Heart left ventricle (tissue), 16 donors: Measurements from ENCODE around the gene FAT4. TPM values are rescaled to one million over a fixed set of nuclear protein-coding genes. Genes with fewer than 3 reads are reported as not detected.

Experiments used
- ATAC-seq, 4 donors: fragments of 200-7000 bp; cut with Tn5 transposase; one replicate each; pipeline ENCODE4 v1.9.1; 2020 to 2022; ENCODE audit warnings: moderate library complexity in 4 of 4, mild to moderate bottlenecking in 3 of 4, moderate number of reproducible peaks in 1 of 4
- DNase-seq, 5 donors: peaks; one replicate each; pipeline ENCODE4 v3.0.0-alpha.2; 2020
- H3K27ac ChIP-seq, 12 donors: fragments of 200-600 bp; sonication (generic) in 4 of 12; one replicate each; pipeline versions ENCODE4 v1.5.0 to v1.8.0; 2016 to 2022; ENCODE audit warnings: mild to moderate bottlenecking in 2 of 12
- H3K27me3 ChIP-seq, 9 donors: fragments of 200-600 bp; sonication (generic) in 2 of 9; one replicate each; pipeline versions ENCODE4 v1.5.1 to v1.8.0; 2016 to 2022; ENCODE audit warnings: mild to moderate bottlenecking in 3 of 9
- H3K36me3 ChIP-seq, 9 donors: fragments of 200-600 bp; sonication (generic) in 2 of 9; one replicate each; pipeline versions ENCODE4 v1.5.0 to v1.8.0; 2018 to 2022; ENCODE audit warnings: mild to moderate bottlenecking in 2 of 9
- H3K4me1 ChIP-seq, 12 donors: fragments of 200-600 bp; sonication (generic) in 4 of 12; one replicate each; pipeline versions ENCODE4 v1.5.0 to v1.8.0; 2016 to 2022; ENCODE audit warnings: mild to moderate bottlenecking in 3 of 12
- H3K4me3 ChIP-seq, 12 donors: fragments of 200-600 bp; sonication (generic) in 4 of 12; one replicate each; pipeline versions ENCODE4 v1.5.0 to v1.8.0; 2017 to 2022; ENCODE audit warnings: mild to moderate bottlenecking in 9 of 12, moderate library complexity in 4 of 12
- H3K9me3 ChIP-seq, 12 donors: fragments of 200-600 bp; sonication (generic) in 4 of 12; one replicate each; pipeline versions ENCODE4 v1.5.0 to v1.8.0; 2016 to 2022; ENCODE audit warnings: mild to moderate bottlenecking in 1 of 12
- CTCF ChIP-seq, 12 donors: fragments of 200-600 bp; sonication (generic) in 4 of 12; IDR thresholded peaks; one replicate each; pipeline versions ENCODE4 v1.5.0 to v1.8.0; 2018 to 2022; ENCODE audit warnings: antibody characterized with exemption in 12 of 12, mild to moderate bottlenecking in 5 of 12
- POLR2A ChIP-seq, 2 donors: fragments of 450-650 bp; IDR thresholded peaks; one replicate each; pipeline ENCODE4 v1.6.1; 2017; ENCODE audit warnings: antibody characterized with exemption in 2 of 2, mild to moderate bottlenecking in 2 of 2, moderate library complexity in 2 of 2
- WGBS, 4 donors: extraction: QIAGEN DNeasy Blood & Tissue Kit in 2 of 4; methylation state at CpG; one replicate each; pipeline versions ENCODE4 v1.1.5 to v1.1.7; 2013 to 2018; 5-methylcytosine and 5-hydroxymethylcytosine counted together
- intact Hi-C, 10 donors: fragments of 100-400 bp; cut with DNase I; formaldehyde crosslinking; loops; one replicate each; pipeline versions ENCODE4 v1.11.1 to v1.14.2; 2022
- polyA plus RNA-seq, 2 donors: library from polyadenylated mRNA; stranded (reverse); fragments of 200-250 nt; gene quantifications; one replicate each; pipeline ENCODE4 v1.2.3, GENCODE V29; 2013
- total RNA-seq, 9 donors: library from RNA; depleted of rRNA in 2 of 9; stranded (reverse); fragments of >200 nt in 2 of 9; fragmentation: NEBNext Ultra II Directional in 3 of 9; extraction: Animal tissue kit (Norgen Biotek cat#: 25700) in 3 of 9; gene quantifications; one replicate each; pipeline versions ENCODE4 v1.1.0 to v1.2.4, GENCODE V29; 2016 to 2023
- donor health status: ischemic (EF 13 %, LVEDD 7.1; RV severe dilation, severe dysfunction).
- donor health status: healthy with polysubstance abuse.
- donor health status: DM: no; HTN: yes; CAD: no.
- donor health status: DM: no; HTN: no; CAD: no.
- donor health status: ischemic (EF 25% LVEDD 6.9; RV normal size, moderate dysfunction).
- donor health status: ischemic (EF 25% LVEDD 5.7; RV mildly dilated, moderate dysfunction).
- donor health status: healthy.
- donor health status: DM: yes; HTN: yes; CAD: no.
- donor health status: ischemic (EF 35%, LVEDD 5.7; RV mildly dilated, moderate dysfunction).
- donor health status: nonischemic (EF 11% LVEDD 7.7; RV severe dilation, severe dysfunction).
- donor health status: DM: yes; HTN: yes; CAD: no.
- donor health status: PGD.
- donor health status: ischemic (EF 29% LVEDD 5.4; RV normal size, mild dysfunction).
- donor health status: nonischemic (EF 23%, LVEDD 6.1; RV moderate dilation, normal function).

The FAT4 gene
- total and polyA plus RNA-seq, 11 donors = 1.3 to 16.3 (median 10.1) TPM

DNA sequence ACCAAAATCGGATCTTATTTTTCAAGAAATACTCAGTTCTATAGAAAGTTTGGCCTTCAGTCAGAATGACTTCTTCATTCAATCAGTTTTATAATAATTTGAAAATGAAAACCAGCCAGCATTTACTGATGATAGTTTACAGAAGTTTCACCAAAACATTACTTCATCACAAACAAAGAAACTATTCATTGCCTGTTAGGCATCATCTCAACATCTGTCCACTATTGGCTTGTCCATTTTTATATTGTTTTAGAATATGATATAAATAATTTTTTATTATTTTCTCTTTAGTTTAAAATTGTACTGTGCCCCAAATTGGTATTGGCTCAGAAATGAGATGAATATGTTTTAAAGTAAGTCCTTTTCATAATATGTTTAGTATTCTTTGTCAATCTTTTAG, 38.4 kb downstream of the FAT4 start:
- ATAC-seq (no peak), DNase-seq (no peak)
- H3K4me3 ChIP-seq = no peak overlapping the region
- no peaks in the 10 kb centered on the region for H3K27me3 ChIP-seq
- intact Hi-C loops = no loop called here
- 82 to 84% (median 83%) methylated on average over 1 of the region's 1 CpG for WGBS, 4 donors
- H3K9me3 ChIP-seq = peaks cover 0 to 7% (median 0%) of the 10 kb centered on the region in 12 donors
- H3K4me1 ChIP-seq = peaks cover 0 to 9% (median 0%) of the 10 kb centered on the region in 12 donors
- peak overlapping the region in 2 of 12 donors; percentile 1 to 26 for H3K27ac ChIP-seq
- TF ChIP-seq POLR2A (IDR thresholded peaks at IDR 0.05) (no peak), CTCF (IDR thresholded peaks at IDR 0.05) (no peak)
- no peaks in the 10 kb centered on the region for H3K36me3 ChIP-seq

DNA sequence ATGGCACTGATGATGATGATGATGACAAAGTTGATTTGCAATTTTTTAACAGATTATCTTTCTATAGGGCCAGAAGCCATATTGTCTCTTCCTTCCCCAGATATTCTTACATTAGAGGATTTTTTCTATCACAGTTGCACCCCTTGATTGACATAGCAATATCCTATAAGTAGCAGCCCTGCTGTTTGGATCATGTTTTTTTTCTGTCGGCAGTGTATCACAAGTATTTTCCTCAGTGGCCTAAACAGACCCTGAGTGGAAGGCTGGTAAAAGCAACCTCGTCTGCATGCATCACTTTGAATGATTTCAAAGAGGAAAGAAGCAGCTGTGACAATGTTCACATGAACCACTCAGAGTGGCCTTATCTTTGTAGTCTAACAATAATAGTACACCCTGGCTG, 41.0 kb downstream of the FAT4 start:
- 76 to 84% (median 82%) methylated on average over 2 of the region's 2 CpGs for WGBS, 4 donors
- Histone ChIP-seq H3K36me3 (no peaks in the 10 kb centered on the region), H3K9me3 (peaks cover 0 to 7% (median 0%) of the 10 kb centered on the region in 12 donors), H3K27ac (no peak overlapping the region), H3K4me1 (peaks cover 0 to 14% (median 0%) of the 10 kb centered on the region in 12 donors), H3K4me3 (no peak overlapping the region), H3K27me3 (no peaks in the 10 kb centered on the region)
- ATAC-seq (no peak), DNase-seq (no peak)
- intact Hi-C loops = no loop called here
- TF ChIP-seq CTCF (IDR thresholded peaks at IDR 0.05) = no peak
- TF ChIP-seq POLR2A (IDR thresholded peaks at IDR 0.05) = no peak

- DNase-seq (no peak), ATAC-seq (no peak)
- H3K27ac ChIP-seq = no peak overlapping the region
- no peaks in the 10 kb centered on the region for H3K9me3 ChIP-seq
- TF ChIP-seq POLR2A (IDR thresholded peaks at IDR 0.05) = no peak
- TF ChIP-seq CTCF (IDR thresholded peaks at IDR 0.05) = no peak
- no peak overlapping the region for H3K4me3 ChIP-seq
- intact Hi-C loops = no loop called here
- 54 to 90% (median 71%) methylated on average over 4 of the region's 4 CpGs for WGBS, 4 donors
- H3K4me1 ChIP-seq = peaks cover 0 to 14% (median 0%) of the 10 kb centered on the region in 12 donors
- no peaks in the 10 kb centered on the region for H3K36me3 ChIP-seq
- no peaks in the 10 kb centered on the region for H3K27me3 ChIP-seq
Measured at GRCh38 chr4:125357675-125358074, 42.9 kb downstream of the FAT4 start.

DNA sequence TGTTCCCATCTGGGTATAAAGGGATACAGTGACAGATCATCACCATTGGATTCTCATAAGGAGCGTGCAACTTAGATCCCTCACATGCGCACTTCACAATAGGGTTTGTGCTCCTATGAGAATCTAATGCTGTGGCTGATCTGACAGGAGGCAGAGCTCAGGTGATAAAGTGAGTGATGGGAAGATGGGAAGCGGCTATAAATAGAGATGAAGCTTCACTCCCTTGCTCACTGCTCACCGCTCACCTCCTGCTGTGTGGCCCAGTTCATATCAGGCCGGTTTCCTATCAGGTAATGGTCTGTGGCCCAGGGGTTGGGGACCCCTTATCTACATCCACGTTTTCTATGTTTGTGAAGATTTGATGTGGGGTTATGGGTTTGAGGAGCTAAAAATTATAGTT, 43.7 kb downstream of the FAT4 start:
- no peaks in the 10 kb centered on the region for H3K9me3 ChIP-seq
- ATAC-seq (no peak), DNase-seq (no peak)
- 84 to 93% (median 89%) methylated on average over 6 of the region's 6 CpGs for WGBS, 4 donors
- no peaks in the 10 kb centered on the region for H3K36me3 ChIP-seq
- peaks cover 0 to 14% (median 0%) of the 10 kb centered on the region in 12 donors for H3K4me1 ChIP-seq
- no peak for TF ChIP-seq CTCF (IDR thresholded peaks at IDR 0.05)
- TF ChIP-seq POLR2A (IDR thresholded peaks at IDR 0.05) = no peak
- H3K27me3 ChIP-seq = no peaks in the 10 kb centered on the region
- no peak overlapping the region for H3K27ac ChIP-seq
- H3K4me3 ChIP-seq = no peak overlapping the region
- intact Hi-C loops = no loop called here
